ENCODE data around the gene DEFB128.

- TF ChIP-seq REST (IDR thresholded peaks at IDR 0.05; ENCODE audit: insufficient read depth in 1 of 2, low read depth in 2 of 2, low read length in 2 of 2) (no peak), POLR2AphosphoS5 (IDR thresholded peaks at IDR 0.05; ENCODE audit: low read depth, low read length) (no peak)
These were observed at the start of gene DEFB128 for GRCh38 chr20:189611-190010.

Measured in PFSK-1 (cell line).